IPS-NIHi7 (cell line): ENCODE results near the gene DALRD3.
A peak's percentile ranks its signal among the peaks of the same experiment; 100 is the strongest.
"Not testable (repeated sequence)": the region's sequence is repeated elsewhere in the genome, so short reads cannot be mapped to it uniquely, and the experiment has no call there.

Experiments used
- DNase-seq: peaks from one replicate; pipeline ENCODE4 v3.0.0; 2012; ENCODE audit warnings: mixed read lengths; ENCODE audit errors: extremely low spot score

Gene DALRD3

GRCh38 chr3:49021213-49021812 lies 2.9 kb upstream of the DALRD3 start:
- peak; percentile 88 for DNase-seq

- DNase-seq, result no peak
Measured at GRCh38 chr3:49020330-49021212, 2.2 kb upstream of the DALRD3 start.

- no peak for DNase-seq
Measured at GRCh38 chr3:49019941-49020329, 1.6 kb upstream of the DALRD3 start.

- DNase-seq, result no peak
Measured at GRCh38 chr3:49018707-49019006, 277 bp upstream of the DALRD3 start.

- no peak for DNase-seq
Measured at GRCh38 chr3:49017229-49017970, 980 bp downstream of the DALRD3 start.

GRCh38 chr3:49016414-49017228 lies 1.8 kb downstream of the DALRD3 start:
- DNase-seq, result no peak

GRCh38 chr3:49015765-49016164 lies 2.6 kb downstream of the DALRD3 start:
- DNase-seq, result no peak

- DNase-seq, result no peak
Measured at GRCh38 chr3:49015072-49015471, 3.3 kb downstream of the DALRD3 start.

GRCh38 chr3:49013738-49014660 lies 4.4 kb downstream of the DALRD3 start:
- DNase-seq, result peak; percentile 66

- DNase-seq, result no peak
Measured at GRCh38 chr3:49013113-49013737, 5.2 kb downstream of the DALRD3 start.

- no peak for DNase-seq
Measured at GRCh38 chr3:49012441-49013017, 5.9 kb downstream of the DALRD3 start.

- DNase-seq, result no peak
Measured at GRCh38 chr3:49009396-49009795, 9.0 kb downstream of the DALRD3 start.

- not testable (repeated sequence) for DNase-seq
Measured at GRCh38 chr3:49008627-49009026, 9.8 kb downstream of the DALRD3 start.

- DNase-seq, result peak; percentile 88
Measured at GRCh38 chr3:49007771-49008528, 10.4 kb downstream of the DALRD3 start.

- peak; percentile 98 for DNase-seq
Measured at GRCh38 chr3:49007068-49007770, 11.2 kb downstream of the DALRD3 start, which contains the start of gene WDR6. WDR6 (plus strand) TSS chr3:49007391; CDS start chr3:49007432, 41 bp downstream.

GRCh38 chr3:49006408-49007067 lies 11.8 kb downstream of the DALRD3 start:
- no peak for DNase-seq

GRCh38 chr3:49005998-49006397 lies 12.4 kb downstream of the DALRD3 start:
- no peak for DNase-seq

- no peak for DNase-seq
Measured at GRCh38 chr3:49005303-49005680, 13.1 kb downstream of the DALRD3 start.
